Measurements from ENCODE around the gene POR.

The POR gene

DNA sequence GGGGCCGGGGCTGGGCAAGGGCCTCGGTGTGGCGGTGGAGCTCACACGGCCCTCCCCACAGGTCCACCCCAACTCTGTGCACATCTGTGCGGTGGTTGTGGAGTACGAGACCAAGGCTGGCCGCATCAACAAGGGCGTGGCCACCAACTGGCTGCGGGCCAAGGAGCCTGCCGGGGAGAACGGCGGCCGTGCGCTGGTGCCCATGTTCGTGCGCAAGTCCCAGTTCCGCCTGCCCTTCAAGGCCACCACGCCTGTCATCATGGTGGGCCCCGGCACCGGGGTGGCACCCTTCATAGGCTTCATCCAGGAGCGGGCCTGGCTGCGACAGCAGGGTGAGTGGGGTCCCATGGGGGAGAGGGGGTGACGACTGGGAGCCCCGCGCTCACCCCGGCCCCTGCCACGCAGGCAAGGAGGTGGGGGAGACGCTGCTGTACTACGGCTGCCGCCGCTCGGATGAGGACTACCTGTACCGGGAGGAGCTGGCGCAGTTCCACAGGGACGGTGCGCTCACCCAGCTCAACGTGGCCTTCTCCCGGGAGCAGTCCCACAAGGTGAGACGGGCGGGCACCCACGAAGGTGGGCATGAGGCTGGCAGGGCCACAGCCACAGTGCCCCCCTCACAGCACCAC lies 70.7 kb downstream of the POR start:
- no peak overlapping the region for H3K9ac ChIP-seq
- peaks cover 9% of the 10 kb centered on the region for H3K4me1 ChIP-seq
- H3K36me3 ChIP-seq (ENCODE audit: control insufficient read depth, insufficient read depth, low read length), result no peaks in the 10 kb centered on the region
- no peaks in the 10 kb centered on the region for H3K79me2 ChIP-seq
- no peaks in the 10 kb centered on the region for H3K9me3 ChIP-seq (ENCODE audit: control insufficient read depth, low read length)
- H3K4me3 ChIP-seq (ENCODE audit: low read depth, low read length), result no peak overlapping the region
- H3K27me3 ChIP-seq (ENCODE audit: control insufficient read depth, insufficient read depth, low read length), result no peaks in the 10 kb centered on the region
- no peak overlapping the region for H3K27ac ChIP-seq
- H2AFZ ChIP-seq, result no peak overlapping the region
- no peak overlapping the region for H3K4me2 ChIP-seq (ENCODE audit: low read length)
- TF ChIP-seq, protein P1, sequence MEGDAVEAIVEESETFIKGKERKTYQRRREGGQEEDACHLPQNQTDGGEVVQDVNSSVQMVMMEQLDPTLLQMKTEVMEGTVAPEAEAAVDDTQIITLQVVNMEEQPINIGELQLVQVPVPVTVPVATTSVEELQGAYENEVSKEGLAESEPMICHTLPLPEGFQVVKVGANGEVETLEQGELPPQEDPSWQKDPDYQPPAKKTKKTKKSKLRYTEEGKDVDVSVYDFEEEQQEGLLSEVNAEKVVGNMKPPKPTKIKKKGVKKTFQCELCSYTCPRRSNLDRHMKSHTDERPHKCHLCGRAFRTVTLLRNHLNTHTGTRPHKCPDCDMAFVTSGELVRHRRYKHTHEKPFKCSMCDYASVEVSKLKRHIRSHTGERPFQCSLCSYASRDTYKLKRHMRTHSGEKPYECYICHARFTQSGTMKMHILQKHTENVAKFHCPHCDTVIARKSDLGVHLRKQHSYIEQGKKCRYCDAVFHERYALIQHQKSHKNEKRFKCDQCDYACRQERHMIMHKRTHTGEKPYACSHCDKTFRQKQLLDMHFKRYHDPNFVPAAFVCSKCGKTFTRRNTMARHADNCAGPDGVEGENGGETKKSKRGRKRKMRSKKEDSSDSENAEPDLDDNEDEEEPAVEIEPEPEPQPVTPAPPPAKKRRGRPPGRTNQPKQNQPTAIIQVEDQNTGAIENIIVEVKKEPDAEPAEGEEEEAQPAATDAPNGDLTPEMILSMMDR (IDR thresholded peaks at IDR 0.05), result no peak

DNA sequence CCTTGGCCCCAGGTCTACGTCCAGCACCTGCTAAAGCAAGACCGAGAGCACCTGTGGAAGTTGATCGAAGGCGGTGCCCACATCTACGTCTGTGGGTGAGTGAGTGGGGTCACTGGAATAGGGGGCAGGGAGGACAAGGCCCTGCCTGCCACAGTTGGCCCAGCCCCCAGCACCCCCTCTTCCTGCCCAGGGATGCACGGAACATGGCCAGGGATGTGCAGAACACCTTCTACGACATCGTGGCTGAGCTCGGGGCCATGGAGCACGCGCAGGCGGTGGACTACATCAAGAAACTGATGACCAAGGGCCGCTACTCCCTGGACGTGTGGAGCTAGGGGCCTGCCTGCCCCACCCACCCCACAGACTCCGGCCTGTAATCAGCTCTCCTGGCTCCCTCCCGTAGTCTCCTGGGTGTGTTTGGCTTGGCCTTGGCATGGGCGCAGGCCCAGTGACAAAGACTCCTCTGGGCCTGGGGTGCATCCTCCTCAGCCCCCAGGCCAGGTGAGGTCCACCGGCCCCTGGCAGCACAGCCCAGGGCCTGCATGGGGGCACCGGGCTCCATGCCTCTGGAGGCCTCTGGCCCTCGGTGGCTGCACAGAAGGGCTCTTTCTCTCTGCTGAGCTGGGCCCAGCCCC lies 71.3 kb downstream of the POR start:
- Histone ChIP-seq H3K4me2 (ENCODE audit: low read length) (no peak overlapping the region), H3K27ac (no peak overlapping the region), H3K27me3 (ENCODE audit: control insufficient read depth, insufficient read depth, low read length) (no peaks in the 10 kb centered on the region), H3K79me2 (no peaks in the 10 kb centered on the region), H3K9me3 (ENCODE audit: control insufficient read depth, low read length) (no peaks in the 10 kb centered on the region), H3K4me1 (peaks cover 9% of the 10 kb centered on the region), H3K4me3 (ENCODE audit: low read depth, low read length) (no peak overlapping the region), H2AFZ (no peak overlapping the region), H3K9ac (no peak overlapping the region), H3K36me3 (ENCODE audit: control insufficient read depth, insufficient read depth, low read length) (no peaks in the 10 kb centered on the region)
- TF ChIP-seq, protein P1 (IDR thresholded peaks at IDR 0.05), result no peak

DNA sequence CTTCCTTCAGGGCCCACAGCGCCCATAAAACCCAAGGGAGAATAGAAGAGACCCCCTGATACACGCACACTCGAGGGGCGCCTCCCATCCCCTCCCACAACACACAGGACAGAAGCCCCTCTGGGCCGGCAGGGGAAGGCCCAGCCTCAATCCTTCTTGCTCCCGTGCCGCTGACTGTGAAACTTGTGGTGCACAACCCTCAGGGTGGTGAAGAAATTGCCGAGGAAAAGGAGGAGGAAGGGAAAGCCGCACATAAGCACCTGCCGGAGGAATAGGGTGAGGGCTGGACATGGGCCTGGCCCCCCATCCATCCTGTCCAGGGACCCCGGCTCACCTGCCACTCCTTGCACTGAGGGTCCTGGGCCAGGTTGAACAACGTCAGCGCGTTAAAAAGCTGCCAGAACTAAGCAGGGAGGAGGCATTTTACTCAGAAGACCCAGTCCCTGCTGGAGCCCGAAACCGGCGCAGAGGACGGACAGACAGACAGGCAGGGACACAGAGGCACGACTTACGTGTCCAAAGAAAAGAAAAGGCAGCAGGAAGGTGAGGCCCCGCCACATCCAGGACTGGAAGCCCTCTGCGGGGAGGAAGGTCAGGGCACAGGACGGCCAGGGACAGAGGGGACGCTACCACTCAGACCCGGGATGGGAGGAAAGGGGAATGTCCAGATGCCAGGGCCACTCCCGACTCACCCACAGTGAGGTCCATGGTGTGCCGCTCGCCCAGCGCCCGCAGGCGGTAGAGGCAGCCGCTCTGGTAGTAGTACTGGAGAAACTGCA lies 72.3 kb downstream of the POR start:
- no peak overlapping the region for H3K4me3 ChIP-seq (ENCODE audit: low read depth, low read length)
- peaks cover 9% of the 10 kb centered on the region for H3K4me1 ChIP-seq
- no peak overlapping the region for H3K27ac ChIP-seq
- H3K9me3 ChIP-seq (ENCODE audit: control insufficient read depth, low read length), result no peaks in the 10 kb centered on the region
- no peak overlapping the region for H3K9ac ChIP-seq
- no peaks in the 10 kb centered on the region for H3K36me3 ChIP-seq (ENCODE audit: control insufficient read depth, insufficient read depth, low read length)
- TF ChIP-seq, protein P1 (IDR thresholded peaks at IDR 0.05), result no peak
- no peaks in the 10 kb centered on the region for H3K79me2 ChIP-seq
- no peaks in the 10 kb centered on the region for H3K27me3 ChIP-seq (ENCODE audit: control insufficient read depth, insufficient read depth, low read length)
- H3K4me2 ChIP-seq (ENCODE audit: low read length), result no peak overlapping the region
- H2AFZ ChIP-seq, result no peak overlapping the region

DNA sequence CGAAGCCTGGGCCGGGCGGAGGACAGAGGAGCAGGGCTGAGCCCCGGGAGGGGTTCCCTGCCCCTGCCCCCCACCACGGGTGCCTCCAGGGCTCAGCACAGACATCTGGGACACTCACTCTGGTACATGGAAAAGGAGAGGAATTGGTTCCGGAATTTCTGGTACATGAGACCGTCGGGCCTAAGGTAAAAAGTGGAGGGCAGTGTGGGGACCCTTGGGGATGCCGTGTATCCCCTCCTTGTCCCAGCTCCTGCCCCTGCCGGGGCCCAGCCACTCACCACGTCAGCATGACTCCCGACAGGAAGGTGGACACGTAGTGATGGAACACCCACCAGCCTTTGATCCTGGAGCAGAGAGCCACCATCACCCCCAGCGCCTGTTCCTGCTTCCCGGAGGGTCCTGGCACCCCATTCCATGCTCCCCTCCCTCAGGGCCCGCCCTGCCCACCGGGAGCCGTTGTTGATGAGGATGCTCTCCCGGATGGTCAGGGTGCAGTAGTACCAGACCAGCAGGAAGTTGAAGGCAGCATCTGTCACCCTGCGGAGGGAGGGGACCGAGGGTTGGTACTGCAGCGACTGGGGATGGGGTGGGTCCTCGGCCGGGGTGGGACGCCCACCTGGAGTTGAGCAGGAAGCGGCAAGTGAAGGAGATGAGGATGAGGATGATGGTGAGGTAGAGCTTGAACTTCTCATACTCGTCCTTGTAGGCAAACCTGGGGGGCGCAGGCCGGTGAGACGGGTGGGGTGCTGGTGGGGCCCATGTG lies 73.0 kb downstream of the POR start:
- no peak overlapping the region for H3K9ac ChIP-seq
- no peak overlapping the region for H3K4me3 ChIP-seq (ENCODE audit: low read depth, low read length)
- H3K36me3 ChIP-seq (ENCODE audit: control insufficient read depth, insufficient read depth, low read length), result no peaks in the 10 kb centered on the region
- no peak overlapping the region for H3K27ac ChIP-seq
- no peaks in the 10 kb centered on the region for H3K9me3 ChIP-seq (ENCODE audit: control insufficient read depth, low read length)
- no peak overlapping the region for H2AFZ ChIP-seq
- peaks cover 9% of the 10 kb centered on the region for H3K4me1 ChIP-seq
- no peaks in the 10 kb centered on the region for H3K79me2 ChIP-seq
- no peak overlapping the region for H3K4me2 ChIP-seq (ENCODE audit: low read length)
- no peaks in the 10 kb centered on the region for H3K27me3 ChIP-seq (ENCODE audit: control insufficient read depth, insufficient read depth, low read length)
- TF ChIP-seq, protein P1 (IDR thresholded peaks at IDR 0.05), result no peak

Measured in parathyroid adenoma (tissue), 2 donors.